ENCODE measurements around the gene NDUFB4.

DNA sequence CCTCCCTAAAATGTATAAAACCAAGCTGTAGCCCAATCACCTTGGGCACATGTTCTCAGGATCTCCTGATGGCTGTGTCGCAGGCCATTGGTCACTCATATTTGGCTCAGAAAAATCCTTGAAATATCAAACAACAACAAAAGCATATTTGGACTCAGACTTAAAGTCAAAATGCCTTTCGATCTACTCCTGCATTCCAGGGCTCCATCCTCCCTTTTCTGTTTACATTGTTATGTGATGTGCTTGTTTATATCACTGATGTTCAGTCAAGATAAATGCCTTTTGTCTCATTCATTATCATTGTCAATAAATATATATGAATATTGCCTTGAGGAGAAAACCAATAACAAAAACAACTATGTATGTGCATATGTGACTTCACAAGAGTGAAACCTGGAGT lies 54.2 kb downstream of the NDUFB4 start:
- TF ChIP-seq, protein P1, sequence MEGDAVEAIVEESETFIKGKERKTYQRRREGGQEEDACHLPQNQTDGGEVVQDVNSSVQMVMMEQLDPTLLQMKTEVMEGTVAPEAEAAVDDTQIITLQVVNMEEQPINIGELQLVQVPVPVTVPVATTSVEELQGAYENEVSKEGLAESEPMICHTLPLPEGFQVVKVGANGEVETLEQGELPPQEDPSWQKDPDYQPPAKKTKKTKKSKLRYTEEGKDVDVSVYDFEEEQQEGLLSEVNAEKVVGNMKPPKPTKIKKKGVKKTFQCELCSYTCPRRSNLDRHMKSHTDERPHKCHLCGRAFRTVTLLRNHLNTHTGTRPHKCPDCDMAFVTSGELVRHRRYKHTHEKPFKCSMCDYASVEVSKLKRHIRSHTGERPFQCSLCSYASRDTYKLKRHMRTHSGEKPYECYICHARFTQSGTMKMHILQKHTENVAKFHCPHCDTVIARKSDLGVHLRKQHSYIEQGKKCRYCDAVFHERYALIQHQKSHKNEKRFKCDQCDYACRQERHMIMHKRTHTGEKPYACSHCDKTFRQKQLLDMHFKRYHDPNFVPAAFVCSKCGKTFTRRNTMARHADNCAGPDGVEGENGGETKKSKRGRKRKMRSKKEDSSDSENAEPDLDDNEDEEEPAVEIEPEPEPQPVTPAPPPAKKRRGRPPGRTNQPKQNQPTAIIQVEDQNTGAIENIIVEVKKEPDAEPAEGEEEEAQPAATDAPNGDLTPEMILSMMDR (IDR thresholded peaks at IDR 0.05; ENCODE audit: low read depth, low read length), result no peak
- no peak for TF ChIP-seq EZH2phosphoT487 (IDR thresholded peaks at IDR 0.05; ENCODE audit: low read depth)
